HEK293 (cell line): Measurements from ENCODE around the gene ZBTB26.
"Not testable (repeated sequence)": the region's sequence is repeated elsewhere in the genome, so short reads cannot be mapped to it uniquely, and the experiment has no call there.

ENCODE experiments used
- CTCF ChIP-seq: fragments of 450-650 bp; formaldehyde crosslinking; IDR thresholded peaks from 2 replicates; pipeline ENCODE4 v1.5.1; 2016; ENCODE audit warnings: missing biosample characterization, missing genetic modification characterization
- KLF7 ChIP-seq: fragments of 450-650 bp; formaldehyde crosslinking; IDR thresholded peaks from 2 replicates; pipeline ENCODE4 v1.5.1; 2016; ENCODE audit warnings: missing biosample characterization, missing genetic modification characterization, borderline replicate concordance
- ZNF221 ChIP-seq: fragments of 450-650 bp; formaldehyde crosslinking; IDR thresholded peaks from 2 replicates; pipeline ENCODE4 v1.5.1; 2017; ENCODE audit warnings: missing biosample characterization, missing genetic modification characterization, borderline replicate concordance
- ZNF302 ChIP-seq: fragments of 450-650 bp; formaldehyde crosslinking; IDR thresholded peaks from 2 replicates; pipeline ENCODE4 v1.5.1; 2016; ENCODE audit warnings: missing biosample characterization, missing genetic modification characterization, low read depth
- ZNF518A ChIP-seq: fragments of 450-650 bp; formaldehyde crosslinking; conservative IDR thresholded peaks from 2 replicates; pipeline ENCODE4 v1.5.1; 2016; ENCODE audit warnings: low read depth, missing biosample characterization, missing genetic modification characterization
- ZSCAN30 ChIP-seq: fragments of 450-650 bp; IDR thresholded peaks from 2 replicates; pipeline ENCODE4 v1.5.1; 2018; ENCODE audit warnings: missing biosample characterization, mild to moderate bottlenecking, missing genetic modification characterization, moderate library complexity

GRCh38 chr9:122906122-122906521 lies 25.2 kb downstream of the ZBTB26 start:
- TF ChIP-seq ZNF221; ZSCAN30 (tag by site-specific recombination); ZNF518A (tag by site-specific recombination); CTCF (tag by site-specific recombination); ZNF302; KLF7 (tag by site-specific recombination): not testable (repeated sequence)
